RWPE1 (cell line): ENCODE results near the gene INHBA.

Source experiments
- CTCF ChIA-PET: fragments of 350-600 bp; sonication (Branson Sonifier 250); formaldehyde crosslinking; extraction: SDS; loops from one replicate; lab custom pipeline; 2021; lab: Yijun Ruan, JAX
- POLR2A ChIA-PET: fragments of 400-600 bp; formaldehyde crosslinking; extraction: SDS; loops from one replicate; lab custom pipeline; 2020; ENCODE audit warnings: antibody characterized with exemption; ENCODE audit not compliant: low non-redundant PET; lab: Yijun Ruan, JAX
- DNase-seq: peaks from one replicate; pipeline ENCODE4 v3.0.0; 2012; ENCODE audit warnings: low spot score
- H3K27ac ChIP-seq: fragments of 450-650 bp; 2 replicates; pipeline ENCODE4 v1.5.1; 2017
- CTCF ChIP-seq: fragments of 450-650 bp; conservative IDR thresholded peaks from 2 replicates; pipeline ENCODE4 v1.5.1; 2017; ENCODE audit warnings: low read depth, mild to moderate bottlenecking

INHBA gene

GRCh38 chr7:41742401-41743020 is 39.6 kb upstream of the INHBA start:
- no peak for TF ChIP-seq CTCF
- POLR2A ChIA-PET = no interaction called here
- CTCF ChIA-PET = no interaction called here
- no peak for DNase-seq
- H3K27ac ChIP-seq = no peak overlapping the region

- no peak overlapping the region for H3K27ac ChIP-seq
- ChIA-PET POLR2A (no interaction called here), CTCF (no interaction called here)
- TF ChIP-seq CTCF = no peak
- no peak for DNase-seq
These were observed 35.9 kb upstream of the INHBA start for GRCh38 chr7:41738806-41739205.

GRCh38 chr7:41738336-41738735 is 35.4 kb upstream of the INHBA start:
- H3K27ac ChIP-seq = no peak overlapping the region
- TF ChIP-seq CTCF = no peak
- DNase-seq = no peak
- ChIA-PET POLR2A (no interaction called here), CTCF (no interaction called here)

GRCh38 chr7:41735206-41735605 is 32.3 kb upstream of the INHBA start:
- TF ChIP-seq CTCF = no peak
- ChIA-PET POLR2A (no interaction called here), CTCF (no interaction called here)
- no peak for DNase-seq
- H3K27ac ChIP-seq = no peak overlapping the region

GRCh38 chr7:41732843-41733306 is 30.0 kb upstream of the INHBA start:
- CTCF ChIA-PET = interaction anchor here (1.3 kb wide), 1 partner anchor 27 kb away, joined by 3 read pairs; no protein-coding TSS in a partner anchor
- H3K27ac ChIP-seq = no peak overlapping the region
- TF ChIP-seq CTCF = no peak
- POLR2A ChIA-PET = no interaction called here
- no peak for DNase-seq

- ChIA-PET POLR2A (no interaction called here), CTCF (interaction anchor here (0.6 to 1.3 kb wide), 3 partner anchors 26 to 1196 kb away, joined by 3 read pairs; no protein-coding TSS in a partner anchor)
- no peak for DNase-seq
- no peak for TF ChIP-seq CTCF
- no peak overlapping the region for H3K27ac ChIP-seq
These were observed 29.5 kb upstream of the INHBA start for GRCh38 chr7:41732436-41732785.
